Measurements from ENCODE around the gene RTRAF. TPM values are rescaled to one million over a fixed set of nuclear protein-coding genes. Genes with fewer than 3 reads are reported as not detected.

Gene RTRAF
- polyA plus RNA-seq, 1 of the 3 experiments (the other 2 are of a cell fraction): 43.6 TPM

DNA sequence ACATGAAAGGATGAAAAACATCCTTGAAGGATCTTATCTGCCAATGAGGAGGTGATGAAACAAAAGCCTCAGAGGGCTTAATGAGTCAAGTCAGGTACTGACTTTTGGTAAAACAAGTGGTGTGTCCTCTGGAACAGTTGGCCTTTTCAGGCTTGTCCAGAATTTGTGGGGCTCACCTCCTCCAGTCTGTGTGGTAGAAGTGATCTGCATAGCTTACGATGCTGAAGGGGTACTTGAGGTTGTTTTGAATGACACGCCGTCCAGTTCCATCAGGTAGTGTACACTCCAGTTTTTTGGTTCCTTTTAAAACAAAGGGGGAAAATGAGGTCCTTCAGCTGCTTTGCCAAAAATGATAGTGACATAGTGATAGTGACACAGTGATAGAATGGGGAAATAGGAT, 17.0 kb downstream of the RTRAF start:
- CTCF ChIA-PET: interaction anchor here (0.6 to 2.2 kb wide), 4 partner anchors 9 to 38 kb away, joined by 3 to 8 read pairs (median 4); no protein-coding TSS in a partner anchor
- peaks cover 20% of the 10 kb centered on the region for H3K79me2 ChIP-seq (ENCODE audit: insufficient read depth)
- H2AFZ ChIP-seq (ENCODE audit: low read depth): no peak overlapping the region
- peaks cover 13% of the 10 kb centered on the region for H3F3A ChIP-seq (replicated peaks; ENCODE audit: insufficient read depth)
- H3K4me2 ChIP-seq: no peak overlapping the region
- H3K9me2 ChIP-seq: no peaks in the 10 kb centered on the region
- H3K9me3 ChIP-seq: no peaks in the 10 kb centered on the region
- POLR2A ChIA-PET: no interaction called here
- H4K20me1 ChIP-seq (ENCODE audit: insufficient read depth): no peaks in the 10 kb centered on the region
- H3K27me3 ChIP-seq (ENCODE audit: insufficient read depth): no peaks in the 10 kb centered on the region
- no peak overlapping the region for H3K9ac ChIP-seq
- WGBS (ENCODE audit: low lambda C conversion rate): 95% methylated on average over 3 of the region's 3 CpGs
- TF ChIP-seq ELF1 (IDR thresholded peaks at IDR 0.05): no peak
- TF ChIP-seq EP300 (IDR thresholded peaks at IDR 0.05; ENCODE audit: borderline replicate concordance in 1 of 2, low read depth in 1 of 2, low read length in 1 of 2): no peak
- TF ChIP-seq, protein P1, sequence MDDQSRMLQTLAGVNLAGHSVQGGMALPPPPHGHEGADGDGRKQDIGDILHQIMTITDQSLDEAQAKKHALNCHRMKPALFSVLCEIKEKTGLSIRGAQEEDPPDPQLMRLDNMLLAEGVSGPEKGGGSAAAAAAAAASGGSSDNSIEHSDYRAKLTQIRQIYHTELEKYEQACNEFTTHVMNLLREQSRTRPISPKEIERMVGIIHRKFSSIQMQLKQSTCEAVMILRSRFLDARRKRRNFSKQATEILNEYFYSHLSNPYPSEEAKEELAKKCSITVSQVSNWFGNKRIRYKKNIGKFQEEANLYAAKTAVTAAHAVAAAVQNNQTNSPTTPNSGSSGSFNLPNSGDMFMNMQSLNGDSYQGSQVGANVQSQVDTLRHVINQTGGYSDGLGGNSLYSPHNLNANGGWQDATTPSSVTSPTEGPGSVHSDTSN (IDR thresholded peaks at IDR 0.05): no peak
- no peak for TF ChIP-seq RFX5 (IDR thresholded peaks at IDR 0.05; ENCODE audit: low read length)
- TF ChIP-seq JUND (IDR thresholded peaks at IDR 0.05): no peak
- TF ChIP-seq YY1 (IDR thresholded peaks at IDR 0.05; ENCODE audit: low read depth): no peak
- no peak for TF ChIP-seq TAF1 (IDR thresholded peaks at IDR 0.05; ENCODE audit: borderline replicate concordance, low read depth, low read length)
- TF ChIP-seq, protein P2, sequence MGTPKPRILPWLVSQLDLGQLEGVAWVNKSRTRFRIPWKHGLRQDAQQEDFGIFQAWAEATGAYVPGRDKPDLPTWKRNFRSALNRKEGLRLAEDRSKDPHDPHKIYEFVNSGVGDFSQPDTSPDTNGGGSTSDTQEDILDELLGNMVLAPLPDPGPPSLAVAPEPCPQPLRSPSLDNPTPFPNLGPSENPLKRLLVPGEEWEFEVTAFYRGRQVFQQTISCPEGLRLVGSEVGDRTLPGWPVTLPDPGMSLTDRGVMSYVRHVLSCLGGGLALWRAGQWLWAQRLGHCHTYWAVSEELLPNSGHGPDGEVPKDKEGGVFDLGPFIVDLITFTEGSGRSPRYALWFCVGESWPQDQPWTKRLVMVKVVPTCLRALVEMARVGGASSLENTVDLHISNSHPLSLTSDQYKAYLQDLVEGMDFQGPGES (IDR thresholded peaks at IDR 0.05; ENCODE audit: low read depth, low read length): no peak
- TF ChIP-seq MEF2A (IDR thresholded peaks at IDR 0.05; ENCODE audit: borderline replicate concordance, low read depth): no peak
- no peak for TF ChIP-seq MXI1 (IDR thresholded peaks at IDR 0.05; ENCODE audit: low read depth, low read length)
- TF ChIP-seq, protein P3, sequence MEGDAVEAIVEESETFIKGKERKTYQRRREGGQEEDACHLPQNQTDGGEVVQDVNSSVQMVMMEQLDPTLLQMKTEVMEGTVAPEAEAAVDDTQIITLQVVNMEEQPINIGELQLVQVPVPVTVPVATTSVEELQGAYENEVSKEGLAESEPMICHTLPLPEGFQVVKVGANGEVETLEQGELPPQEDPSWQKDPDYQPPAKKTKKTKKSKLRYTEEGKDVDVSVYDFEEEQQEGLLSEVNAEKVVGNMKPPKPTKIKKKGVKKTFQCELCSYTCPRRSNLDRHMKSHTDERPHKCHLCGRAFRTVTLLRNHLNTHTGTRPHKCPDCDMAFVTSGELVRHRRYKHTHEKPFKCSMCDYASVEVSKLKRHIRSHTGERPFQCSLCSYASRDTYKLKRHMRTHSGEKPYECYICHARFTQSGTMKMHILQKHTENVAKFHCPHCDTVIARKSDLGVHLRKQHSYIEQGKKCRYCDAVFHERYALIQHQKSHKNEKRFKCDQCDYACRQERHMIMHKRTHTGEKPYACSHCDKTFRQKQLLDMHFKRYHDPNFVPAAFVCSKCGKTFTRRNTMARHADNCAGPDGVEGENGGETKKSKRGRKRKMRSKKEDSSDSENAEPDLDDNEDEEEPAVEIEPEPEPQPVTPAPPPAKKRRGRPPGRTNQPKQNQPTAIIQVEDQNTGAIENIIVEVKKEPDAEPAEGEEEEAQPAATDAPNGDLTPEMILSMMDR (IDR thresholded peaks at IDR 0.05): no peak
- TF ChIP-seq CHD2 (IDR thresholded peaks at IDR 0.05; ENCODE audit: low read length, partially characterized antibody): no peak
- no peak for TF ChIP-seq TEAD4 (IDR thresholded peaks at IDR 0.05; ENCODE audit: borderline replicate concordance, insufficient read depth)
- TF ChIP-seq, protein P4, sequence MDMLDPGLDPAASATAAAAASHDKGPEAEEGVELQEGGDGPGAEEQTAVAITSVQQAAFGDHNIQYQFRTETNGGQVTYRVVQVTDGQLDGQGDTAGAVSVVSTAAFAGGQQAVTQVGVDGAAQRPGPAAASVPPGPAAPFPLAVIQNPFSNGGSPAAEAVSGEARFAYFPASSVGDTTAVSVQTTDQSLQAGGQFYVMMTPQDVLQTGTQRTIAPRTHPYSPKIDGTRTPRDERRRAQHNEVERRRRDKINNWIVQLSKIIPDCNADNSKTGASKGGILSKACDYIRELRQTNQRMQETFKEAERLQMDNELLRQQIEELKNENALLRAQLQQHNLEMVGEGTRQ (IDR thresholded peaks at IDR 0.05; ENCODE audit: borderline replicate concordance, low read depth, low read length): no peak
- TF ChIP-seq POLR2AphosphoS5 (IDR thresholded peaks at IDR 0.05; ENCODE audit: low read depth, low read length): no peak
- no peak for TF ChIP-seq FOXJ3 (CRISPR knock-in tag; IDR thresholded peaks at IDR 0.05)
- no peak for TF ChIP-seq EZH2phosphoT487 (IDR thresholded peaks at IDR 0.05; ENCODE audit: borderline replicate concordance, low read depth)
- H3K4me1 ChIP-seq (ENCODE audit: control insufficient read depth in 1 of 2, insufficient read depth in 2 of 2, low read depth in 1 of 2, low read length in 1 of 2): no peaks in the 10 kb centered on the region
- H3K27ac ChIP-seq (ENCODE audit: low read depth in 2 of 2, low read length in 1 of 2): no peak overlapping the region
- no peak overlapping the region for H3K4me3 ChIP-seq (ENCODE audit: low read depth in 2 of 2, low read length in 1 of 2)
- DNase-seq: no peak
- peaks cover 96 to 97% of the 10 kb centered on the region in 2 experiments for H3K36me3 ChIP-seq (replicated peaks in 1 of 2; ENCODE audit: control insufficient read depth in 1 of 2, insufficient read depth in 2 of 2, low read length in 1 of 2)

All from SK-N-SH (cell line).